Myocyte (in vitro differentiated cells): Measurements from ENCODE around the gene BBS5. TPM values are rescaled to one million over a fixed set of nuclear protein-coding genes. Genes with fewer than 3 reads are reported as not detected.
"Not testable (repeated sequence)": the region's sequence is repeated elsewhere in the genome, so short reads cannot be mapped to it uniquely, and the experiment has no call there.

Experiments
- DNase-seq: peaks from one replicate; pipeline ENCODE4 v3.0.0-alpha.2; 2012; ENCODE audit warnings: low read depth
- total RNA-seq: library from RNA; depleted of rRNA; stranded (reverse); fragments of >200 nt; gene quantifications from 2 replicates; pipeline ENCODE4 v1.2.3, GENCODE V29; 2014

The BBS5 gene
- total RNA-seq, 1 donor from 2014 or later = 4.4 TPM

DNA sequence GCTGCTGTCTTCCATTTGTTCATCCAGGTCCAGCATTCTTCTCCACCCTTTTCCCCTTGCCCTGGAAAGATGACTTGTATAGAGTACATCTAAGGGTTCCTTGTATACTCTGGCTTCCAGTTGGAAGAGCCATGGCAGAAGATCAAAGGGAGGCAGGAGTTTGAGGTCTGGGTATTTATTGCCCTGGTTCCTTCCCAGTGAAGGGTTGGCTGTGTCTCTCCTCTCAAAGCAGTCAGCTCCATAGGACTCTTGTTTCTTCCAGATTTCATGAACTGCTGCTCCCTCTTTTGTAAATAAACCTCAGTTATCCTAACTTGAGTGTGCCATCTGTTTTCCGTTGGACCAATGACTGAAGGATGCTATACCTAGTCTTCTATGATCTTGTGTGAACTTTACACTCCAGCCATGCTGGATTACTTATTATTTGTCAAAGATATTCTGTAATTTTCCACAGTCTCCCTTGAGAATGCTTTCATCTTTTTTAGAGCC is 6.4 kb downstream of the BBS5 start:
- DNase-seq = no peak

DNA sequence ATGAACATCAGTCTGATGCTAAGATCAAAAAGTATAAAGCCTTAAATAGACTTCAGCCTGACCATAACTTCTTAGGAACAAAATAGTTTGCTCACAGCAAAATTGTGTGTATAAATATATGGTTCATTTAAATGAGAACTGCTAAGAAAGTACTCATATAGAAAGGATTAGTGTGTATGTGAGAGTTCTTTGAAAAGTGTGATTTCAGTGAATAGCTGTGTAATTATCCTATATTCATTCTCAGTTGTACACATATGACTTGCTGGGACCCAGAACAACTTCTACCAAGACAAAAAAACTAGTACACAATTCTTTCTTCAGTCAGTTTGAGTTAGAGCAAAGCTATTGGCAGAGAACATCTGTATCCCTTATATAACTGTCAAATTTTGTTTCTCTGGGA is 7.2 kb downstream of the BBS5 start:
- DNase-seq = no peak

DNA sequence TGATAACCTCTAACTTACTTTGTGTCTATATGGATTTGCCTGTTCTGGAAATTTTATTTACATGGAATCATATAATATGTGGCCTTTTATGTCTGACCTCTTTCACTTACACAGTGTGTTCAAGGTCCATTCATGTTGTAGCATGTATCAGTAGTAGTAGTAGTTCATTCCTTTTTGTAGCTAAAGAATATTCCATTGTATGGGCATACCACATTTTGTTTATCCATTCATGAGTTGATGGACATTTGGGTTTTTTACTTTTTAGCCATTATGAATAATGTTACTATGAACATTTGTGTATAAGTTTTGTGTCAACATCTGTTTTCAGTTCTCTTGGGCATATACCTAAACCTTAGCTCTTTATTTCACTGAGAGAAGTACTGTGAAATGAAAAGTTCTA is 11.5 kb downstream of the BBS5 start:
- no peak for DNase-seq

DNA sequence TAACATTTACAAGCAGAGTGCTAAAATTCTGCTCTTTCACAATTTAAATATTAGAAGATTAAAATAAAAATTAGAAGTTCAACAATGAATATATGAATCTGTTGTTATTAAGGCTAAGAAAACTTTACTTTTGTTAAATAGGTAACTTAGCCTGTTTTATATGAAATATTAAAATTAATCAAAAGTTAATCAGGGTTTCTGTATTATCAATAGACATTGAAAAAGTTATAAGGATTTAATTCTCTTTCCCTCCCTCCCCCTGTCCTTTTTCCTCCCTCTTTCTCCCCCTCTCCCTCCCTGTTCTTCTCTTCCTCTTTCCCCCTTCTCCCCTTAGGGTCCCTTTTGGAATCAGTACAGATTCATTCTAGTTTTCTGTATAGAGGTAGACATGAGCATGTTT is 12.1 kb downstream of the BBS5 start:
- DNase-seq = no peak

DNA sequence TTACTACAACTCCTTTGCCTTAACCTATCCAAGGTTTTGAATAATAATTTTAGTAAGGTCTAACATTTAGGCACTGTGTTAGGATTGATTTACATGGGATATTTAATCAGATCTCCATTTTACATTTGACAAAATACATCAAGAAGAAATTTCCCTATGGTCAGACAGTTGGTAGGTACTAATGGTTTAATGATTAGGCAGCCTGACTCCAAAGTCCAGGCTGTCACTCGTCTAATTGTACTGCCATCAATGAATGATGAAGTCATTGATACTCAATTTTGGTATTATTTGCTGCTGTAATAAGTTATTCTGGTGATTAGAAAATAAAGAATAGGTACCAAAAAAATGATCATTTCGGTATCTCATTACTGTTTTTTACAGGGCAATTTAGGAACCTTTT is 14.1 kb downstream of the BBS5 start:
- no peak for DNase-seq

DNA sequence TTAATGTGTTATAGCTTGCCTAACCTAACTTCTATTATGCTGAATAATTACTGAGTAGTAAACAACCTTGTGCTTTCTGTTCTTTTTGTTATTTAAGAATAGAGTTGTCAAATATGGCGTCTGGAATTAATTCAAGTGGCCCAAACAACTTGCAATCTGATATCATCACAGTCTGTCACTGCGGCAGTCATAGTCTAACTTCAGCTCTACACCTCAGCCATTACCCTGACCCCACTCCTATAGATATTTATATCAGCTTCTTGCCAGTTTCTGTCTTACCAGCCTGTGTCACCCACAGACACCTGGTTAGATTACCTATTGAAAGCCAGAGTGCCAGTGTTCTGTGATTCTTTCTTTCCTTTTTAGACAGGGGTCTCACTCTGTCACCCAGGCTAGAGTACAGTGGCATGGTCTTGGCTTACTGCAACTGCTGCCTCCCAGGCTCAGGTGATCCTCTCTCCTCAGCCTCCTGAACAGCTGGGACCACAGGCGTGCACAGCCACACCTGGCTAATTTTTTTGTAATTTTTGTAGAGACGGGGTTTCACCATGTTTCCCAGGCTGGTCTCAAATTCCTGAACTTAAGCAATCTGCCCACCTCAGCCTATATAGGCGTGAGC is 16.1 kb downstream of the BBS5 start:
- no peak for DNase-seq

DNA sequence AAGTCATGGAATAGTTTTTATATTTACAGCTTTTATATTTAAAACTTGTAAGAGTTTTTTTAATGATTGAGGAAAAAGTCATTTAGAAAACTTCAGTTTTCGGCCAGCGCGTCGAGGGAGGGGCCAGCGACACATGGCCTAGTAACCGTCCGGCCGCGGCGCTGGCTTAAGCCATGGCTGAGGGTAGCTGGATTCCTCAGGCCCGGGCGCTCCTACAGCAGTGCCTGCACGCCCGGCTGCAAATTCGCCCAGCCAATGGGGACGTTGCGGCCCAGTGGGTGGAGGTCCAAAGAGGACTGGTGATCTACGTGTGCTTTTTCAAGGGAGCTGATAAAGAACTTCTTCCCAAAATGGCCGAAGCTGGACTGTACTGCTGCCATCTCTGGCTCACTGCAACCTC is 25.4 kb downstream of the BBS5 start:
- no peak for DNase-seq

DNA sequence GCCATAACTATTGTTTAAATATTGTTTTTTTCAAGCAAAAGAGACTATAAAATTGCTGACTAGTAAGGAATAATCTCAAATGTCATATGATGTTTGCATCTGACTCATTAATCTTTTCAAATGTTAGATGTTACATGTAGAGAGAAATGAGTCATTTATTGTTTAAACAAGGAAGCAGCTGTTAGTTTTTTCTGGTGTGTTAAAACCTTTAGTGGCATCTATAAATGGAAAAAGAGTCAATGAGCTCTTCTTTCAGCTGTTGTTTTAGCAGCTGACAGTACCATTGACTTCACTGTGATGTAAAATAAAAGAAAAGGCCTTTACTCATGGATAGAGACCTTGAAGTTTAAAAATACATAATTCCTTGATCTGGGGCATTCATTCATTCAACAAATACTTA is 28.4 kb downstream of the BBS5 start:
- peak; percentile 94 for DNase-seq

DNA sequence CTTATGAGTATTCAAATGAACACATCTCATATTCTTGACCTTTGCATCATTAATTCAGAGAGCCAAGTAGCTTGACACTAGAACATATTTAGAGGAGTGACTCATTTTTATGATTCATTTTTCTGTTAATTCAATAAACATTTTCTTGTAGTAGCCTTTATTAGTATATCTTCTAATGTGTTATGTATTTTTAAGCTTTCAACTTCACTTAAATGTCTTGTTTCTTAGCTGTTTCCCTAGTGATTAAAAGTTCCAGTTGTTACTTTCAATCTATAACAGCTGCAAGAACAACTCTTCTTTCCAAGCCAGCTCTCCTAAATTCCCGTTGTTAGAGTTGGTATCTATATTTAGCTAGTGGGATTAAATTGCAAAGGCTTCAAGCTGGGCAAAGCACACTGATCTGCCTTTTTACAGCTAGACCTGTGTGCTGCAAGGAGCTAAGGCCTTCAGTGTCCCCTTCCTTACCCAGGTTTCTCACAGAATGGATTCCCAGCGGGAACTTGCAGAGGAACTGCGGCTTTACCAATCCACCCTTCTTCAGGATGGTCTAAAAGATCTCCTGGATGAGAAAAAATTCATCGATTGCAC is 30.1 kb downstream of the BBS5 start, which contains the start of gene KLHL41:
TSS of gene KLHL41 (plus strand) at position 405 of the 588 bp plus-strand sequence. CDS start at position 482, 77 bp downstream.
- DNase-seq = peak; percentile 98

DNA sequence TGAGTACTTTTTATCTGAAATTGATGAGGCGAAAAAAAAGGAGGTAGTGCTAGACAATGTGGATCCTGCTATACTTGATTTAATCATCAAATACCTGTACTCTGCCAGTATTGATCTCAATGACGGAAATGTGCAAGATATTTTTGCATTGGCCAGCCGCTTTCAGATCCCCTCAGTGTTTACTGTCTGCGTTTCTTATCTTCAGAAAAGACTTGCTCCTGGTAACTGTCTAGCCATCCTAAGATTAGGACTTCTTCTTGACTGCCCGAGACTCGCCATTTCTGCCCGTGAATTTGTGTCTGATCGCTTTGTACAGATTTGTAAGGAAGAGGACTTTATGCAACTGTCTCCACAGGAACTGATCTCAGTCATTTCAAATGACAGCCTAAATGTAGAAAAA is 30.7 kb downstream of the BBS5 start:
- DNase-seq = no peak

DNA sequence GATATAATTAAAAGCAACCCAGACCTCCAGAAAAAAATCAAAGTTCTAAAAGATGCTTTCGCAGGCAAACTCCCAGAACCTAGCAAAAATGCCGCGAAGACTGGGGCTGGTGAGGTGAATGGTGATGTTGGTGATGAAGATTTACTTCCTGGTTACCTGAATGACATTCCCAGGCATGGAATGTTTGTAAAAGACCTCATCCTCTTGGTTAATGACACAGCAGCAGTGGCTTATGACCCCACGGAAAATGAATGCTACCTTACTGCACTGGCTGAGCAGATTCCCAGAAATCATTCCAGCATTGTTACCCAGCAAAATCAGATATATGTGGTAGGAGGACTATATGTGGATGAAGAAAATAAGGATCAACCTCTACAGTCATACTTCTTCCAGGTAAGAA is 31.2 kb downstream of the BBS5 start:
- peak; percentile 48 for DNase-seq

DNA sequence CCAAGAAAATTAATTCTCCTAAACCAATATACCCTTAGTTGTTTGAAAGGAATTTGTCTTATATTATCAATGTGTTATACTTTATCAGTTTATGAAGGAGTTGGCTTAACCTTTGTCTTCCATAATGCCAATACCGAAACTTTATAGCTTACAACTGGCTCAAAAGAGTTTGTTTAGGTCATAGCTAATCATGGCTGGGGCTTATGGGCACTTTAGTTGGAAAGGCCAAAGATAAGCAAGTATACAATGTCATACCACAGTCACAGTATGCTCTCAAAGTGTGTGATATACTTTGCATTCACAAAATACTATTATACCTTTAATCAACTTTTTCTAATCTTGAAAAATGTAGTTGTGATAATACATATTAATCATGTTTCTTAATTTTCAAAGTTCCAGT is 32.5 kb downstream of the BBS5 start:
- DNase-seq = peak; percentile 49

DNA sequence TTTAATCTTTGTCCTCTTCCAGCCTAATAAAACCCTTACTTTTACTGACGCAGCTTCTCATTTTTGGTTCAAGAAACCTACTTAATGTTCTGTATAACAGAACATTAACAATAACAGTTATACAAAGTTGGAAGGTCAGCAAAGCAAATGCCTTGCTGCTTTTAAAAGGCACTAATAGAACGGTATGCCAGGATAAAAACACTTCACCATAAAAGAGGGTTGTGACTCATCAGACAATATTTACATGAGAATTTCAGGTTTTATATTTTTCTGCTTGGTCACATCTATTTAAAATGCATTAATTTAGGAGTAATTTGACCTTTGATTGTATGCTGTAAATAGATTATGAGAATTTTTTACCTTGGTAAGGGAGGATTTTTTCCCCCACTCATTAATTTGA is 33.2 kb downstream of the BBS5 start:
- DNase-seq = peak; percentile 40

DNA sequence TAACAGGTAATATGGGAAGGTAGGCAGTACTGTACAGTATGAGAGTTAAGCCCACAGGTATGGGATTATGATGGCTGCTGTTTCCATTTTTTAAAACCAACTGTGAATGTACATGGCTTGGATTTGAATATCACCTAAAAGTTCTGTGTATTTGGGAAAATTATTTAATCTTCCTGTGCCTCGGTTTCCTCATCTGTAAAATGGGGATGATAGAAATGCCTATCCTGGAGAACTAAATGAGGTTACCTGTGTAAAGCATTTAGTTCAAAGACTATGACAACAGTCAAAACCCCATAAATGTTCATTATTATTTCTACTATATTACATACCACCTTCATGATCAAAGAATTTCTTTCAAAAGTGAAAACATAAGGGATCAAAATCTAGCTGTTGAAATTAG is 33.8 kb downstream of the BBS5 start:
- no peak for DNase-seq

DNA sequence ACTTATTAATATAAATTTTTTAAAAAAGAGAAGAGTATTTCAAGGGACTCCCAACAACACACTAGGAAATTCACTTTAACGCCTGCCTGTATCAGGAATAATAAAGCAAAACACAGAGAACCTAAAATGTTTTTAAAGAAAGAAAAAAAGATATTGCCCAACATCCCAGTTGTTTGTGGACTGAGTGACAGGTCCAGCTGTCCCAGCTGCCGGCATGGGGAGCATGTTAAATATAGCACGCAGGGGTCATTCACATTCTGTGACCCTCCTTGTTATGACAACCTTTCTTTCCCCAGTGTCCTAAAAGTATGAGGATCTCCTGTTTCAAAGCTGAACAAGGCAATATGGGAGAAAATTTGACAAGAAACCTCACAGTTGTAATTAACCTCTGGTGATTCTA is 34.6 kb downstream of the BBS5 start:
- DNase-seq = peak; percentile 94

DNA sequence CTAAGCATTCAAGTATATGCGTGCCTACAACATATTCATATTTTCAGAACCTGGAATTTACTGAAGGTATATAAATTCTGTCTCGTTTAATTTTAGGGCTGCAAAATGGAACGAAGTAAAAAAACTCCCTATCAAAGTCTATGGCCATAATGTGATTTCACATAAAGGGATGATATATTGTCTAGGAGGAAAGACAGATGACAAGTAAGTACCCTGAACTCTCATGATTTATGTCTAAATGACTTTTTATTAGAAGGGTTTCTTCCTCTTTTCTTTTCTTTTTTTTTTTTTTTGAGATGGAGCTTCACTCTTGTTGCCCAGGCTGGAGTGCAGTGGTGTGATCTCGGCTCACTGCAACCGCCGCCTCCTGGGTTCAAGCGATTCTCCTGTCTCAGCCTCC is 35.5 kb downstream of the BBS5 start:
- not testable (repeated sequence) for DNase-seq

DNA sequence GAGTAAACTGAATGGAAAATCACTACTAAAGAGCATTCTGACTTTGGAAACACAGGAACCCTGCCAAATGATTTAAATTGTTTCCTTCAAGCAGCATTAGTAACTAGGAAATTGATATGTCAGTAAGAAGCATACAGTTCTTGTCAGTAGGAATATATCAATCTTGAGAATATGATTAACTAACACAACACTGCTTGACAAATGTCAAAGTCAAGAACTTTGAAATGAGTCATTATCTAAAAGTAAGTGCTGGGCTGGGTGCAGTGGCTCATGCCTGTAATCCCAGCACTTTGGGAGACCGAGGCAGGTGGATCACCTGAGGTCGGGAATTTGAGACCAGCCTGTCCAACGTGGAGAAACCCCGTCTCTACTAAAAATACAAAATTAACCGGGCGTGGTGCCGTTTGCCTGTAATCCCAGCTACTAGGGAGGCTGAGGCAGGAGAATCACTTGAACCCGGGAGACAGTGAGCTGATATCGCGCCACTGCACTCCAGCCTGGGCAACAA is 37.2 kb downstream of the BBS5 start:
- DNase-seq = not testable (repeated sequence)

DNA sequence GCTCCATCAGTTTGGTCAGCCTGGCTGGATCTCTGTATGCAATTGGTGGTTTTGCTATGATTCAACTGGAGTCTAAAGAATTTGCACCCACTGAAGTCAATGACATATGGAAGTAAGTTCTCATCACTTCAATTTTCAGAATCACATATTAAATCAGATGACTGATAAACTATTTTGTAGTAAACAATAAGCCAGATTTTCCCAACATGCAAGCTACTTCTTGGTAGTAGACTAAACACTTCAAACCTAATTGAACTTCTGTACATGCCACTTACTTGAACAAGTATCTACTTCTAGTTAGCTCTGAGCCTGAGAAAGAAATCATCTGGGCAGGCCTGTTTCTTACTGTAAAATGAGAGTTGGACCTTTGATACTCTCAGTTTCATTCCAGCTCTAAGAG is 41.6 kb downstream of the BBS5 start:
- DNase-seq = no peak

DNA sequence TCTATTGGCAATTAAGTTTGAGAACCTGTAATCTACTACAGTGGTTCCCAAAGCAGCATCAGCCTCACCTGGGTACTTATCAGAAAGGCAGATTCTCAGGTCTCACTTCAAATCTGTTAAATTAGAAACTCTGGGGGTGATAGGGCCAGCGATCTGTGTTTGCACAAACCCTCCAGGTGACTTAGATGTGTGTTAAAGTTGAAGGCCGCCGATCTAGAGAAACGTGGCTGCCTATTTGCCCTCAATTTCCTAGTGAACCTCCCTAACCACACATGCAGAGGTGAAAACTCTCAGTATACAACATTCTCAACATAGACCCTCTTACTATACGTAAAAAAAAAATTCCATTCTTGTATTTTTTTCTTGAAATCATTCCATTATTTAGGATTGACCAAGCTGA is 44.4 kb downstream of the BBS5 start:
- no peak for DNase-seq

DNA sequence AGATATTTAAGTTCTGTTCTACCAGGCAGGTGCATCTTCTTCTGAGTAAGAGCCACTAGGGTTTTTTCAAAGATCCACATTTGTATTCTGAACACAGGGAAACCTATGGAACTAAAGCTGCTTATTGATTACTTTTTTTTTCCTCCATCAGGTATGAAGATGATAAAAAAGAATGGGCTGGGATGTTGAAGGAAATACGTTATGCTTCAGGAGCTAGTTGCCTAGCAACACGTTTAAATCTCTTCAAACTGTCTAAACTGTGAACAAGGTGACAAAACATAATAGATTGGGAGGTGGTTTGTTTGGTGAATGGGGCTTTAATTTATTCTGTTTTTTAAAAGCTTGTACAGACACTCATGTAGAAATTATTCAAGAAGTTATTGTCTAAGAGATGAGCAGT is 46.1 kb downstream of the BBS5 start:
- no peak for DNase-seq

DNA sequence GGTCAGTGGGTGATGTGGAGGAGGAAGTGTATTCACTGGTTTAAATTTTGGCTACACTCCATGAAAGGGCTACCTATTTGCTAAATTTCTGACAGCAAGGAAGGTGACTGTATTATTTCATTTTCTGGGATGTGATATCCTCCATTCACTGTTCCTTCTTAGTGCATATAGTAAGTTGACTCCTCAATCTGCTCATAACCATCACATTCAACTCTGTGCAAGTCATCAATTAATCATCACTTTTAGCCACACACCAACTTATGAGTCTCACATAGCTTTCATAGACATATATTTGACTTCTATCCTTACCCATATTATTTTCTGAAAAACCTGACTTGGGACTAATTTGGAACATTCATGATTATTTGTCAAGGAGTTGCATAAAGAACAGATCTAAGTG is 47.2 kb downstream of the BBS5 start:
- no peak for DNase-seq

DNA sequence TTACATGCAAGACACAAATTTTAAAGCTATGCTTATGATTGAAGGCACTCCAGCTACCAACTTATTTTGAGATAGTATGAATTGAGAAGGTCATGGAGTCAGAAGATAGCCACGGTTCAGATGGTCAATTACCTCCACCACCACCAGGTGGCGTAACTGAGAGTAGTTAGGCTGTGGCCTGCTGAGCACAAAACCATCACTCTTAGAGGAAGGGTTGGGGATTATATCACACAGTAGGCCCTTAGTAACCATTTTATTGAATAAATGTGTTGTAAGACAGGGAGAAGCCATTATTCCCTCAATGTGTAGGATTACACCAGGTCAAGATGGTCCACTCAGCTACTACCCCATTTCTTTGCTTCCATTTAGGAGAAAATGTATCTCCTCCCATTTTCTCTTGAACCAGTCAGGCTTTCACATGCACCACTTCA is 49.0 kb downstream of the BBS5 start:
- DNase-seq = peak; percentile 77

DNA sequence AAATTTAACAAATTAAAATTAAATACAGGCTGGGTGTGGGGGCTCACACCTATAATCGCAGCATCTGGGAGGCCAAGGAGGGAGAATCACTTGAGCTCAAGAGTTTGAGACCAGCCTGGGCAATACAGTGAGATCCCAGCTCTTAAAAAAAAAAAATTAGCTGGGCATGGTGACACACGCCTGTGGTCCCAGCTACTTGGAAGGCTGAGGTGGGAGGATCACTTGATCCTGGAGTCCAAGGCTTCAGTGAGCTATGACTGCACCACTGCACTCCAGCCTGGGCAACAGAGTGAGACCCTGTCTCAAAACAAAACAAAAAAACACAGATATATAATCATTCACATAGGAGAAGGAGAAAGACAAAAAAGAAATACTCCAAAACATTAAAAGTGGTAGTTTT is 60.2 kb downstream of the BBS5 start:
- DNase-seq = not testable (repeated sequence)
